ENCODE measurements around the gene PEF1.

PEF1 gene

GRCh38 chr1:31655104-31655503 lies 10.4 kb upstream of the PEF1 start:
- DNase-seq (ENCODE audit: low read depth in 2 of 2): no peak

- no peak for DNase-seq (ENCODE audit: low read depth in 2 of 2)
These were observed 9.7 kb upstream of the PEF1 start for GRCh38 chr1:31654474-31654776.

- DNase-seq (ENCODE audit: low read depth in 2 of 2): no peak
These were observed 9.2 kb upstream of the PEF1 start for GRCh38 chr1:31653717-31654473.

GRCh38 chr1:31652891-31653499 lies 8.3 kb upstream of the PEF1 start:
- no peak for DNase-seq (ENCODE audit: low read depth in 2 of 2)

- DNase-seq (ENCODE audit: low read depth in 2 of 2): no peak
These were observed 7.1 kb upstream of the PEF1 start for GRCh38 chr1:31651766-31652165.

GRCh38 chr1:31651089-31651420 lies 6.4 kb upstream of the PEF1 start:
- no peak for DNase-seq (ENCODE audit: low read depth in 2 of 2)

GRCh38 chr1:31650161-31651088 lies 5.7 kb upstream of the PEF1 start:
- DNase-seq (ENCODE audit: low read depth in 2 of 2): no peak

GRCh38 chr1:31648641-31649357 lies 4.1 kb upstream of the PEF1 start:
- no peak for DNase-seq (ENCODE audit: low read depth in 2 of 2)

GRCh38 chr1:31648190-31648589 lies 3.5 kb upstream of the PEF1 start:
- no peak for DNase-seq (ENCODE audit: low read depth in 2 of 2)

GRCh38 chr1:31647106-31647505 lies 2.4 kb upstream of the PEF1 start:
- DNase-seq (ENCODE audit: low read depth in 2 of 2): no peak

- DNase-seq (ENCODE audit: low read depth in 2 of 2): no peak
These were observed 1.7 kb upstream of the PEF1 start for GRCh38 chr1:31646259-31646960.

- DNase-seq (ENCODE audit: low read depth in 2 of 2): no peak
These were observed 545 bp upstream of the PEF1 start for GRCh38 chr1:31645274-31645568.

GRCh38 chr1:31643976-31644559 lies 608 bp downstream of the PEF1 start:
- DNase-seq (ENCODE audit: low read depth in 2 of 2): no peak

- no peak for DNase-seq (ENCODE audit: low read depth in 2 of 2)
These were observed 1.8 kb downstream of the PEF1 start for GRCh38 chr1:31642897-31643296.

GRCh38 chr1:31642366-31642765 lies 2.3 kb downstream of the PEF1 start:
- DNase-seq (ENCODE audit: low read depth in 2 of 2): no peak

GRCh38 chr1:31640964-31641363 lies 3.7 kb downstream of the PEF1 start:
- DNase-seq (ENCODE audit: low read depth in 2 of 2): no peak

GRCh38 chr1:31640179-31640578 lies 4.5 kb downstream of the PEF1 start:
- no peak for DNase-seq (ENCODE audit: low read depth in 2 of 2)

GRCh38 chr1:31639543-31639942 lies 5.1 kb downstream of the PEF1 start:
- no peak for DNase-seq (ENCODE audit: low read depth in 2 of 2)

- DNase-seq (ENCODE audit: low read depth in 2 of 2): no peak
These were observed 6.6 kb downstream of the PEF1 start for GRCh38 chr1:31637915-31638673.

GRCh38 chr1:31633117-31633516 lies 11.6 kb downstream of the PEF1 start:
- DNase-seq (ENCODE audit: low read depth in 2 of 2): no peak

GRCh38 chr1:31632649-31633048 lies 12.0 kb downstream of the PEF1 start:
- DNase-seq (ENCODE audit: low read depth in 2 of 2): no peak

All from stimulated activated CD4-positive, alpha-beta T cell treated with anti-CD3 and anti-CD28 coated beads, Interleukin-1b, Interleukin-23, amount 100 ng/mL, for 1 hour (primary cell).